OCI-LY7 (cell line): ENCODE results near the gene HRH2. TPM values are rescaled to one million over a fixed set of nuclear protein-coding genes. Genes with fewer than 3 reads are reported as not detected.
"Not testable (repeated sequence)": the region's sequence is repeated elsewhere in the genome, so short reads cannot be mapped to it uniquely, and the experiment has no call there.

ENCODE experiments used
- BruUV-seq: library from RNA; stranded (reverse); fragments of 400-500 nt; replicated peaks from 2 replicates; lab custom pipeline; 2021; lab: Mats Ljungman, UMichigan
- CTCF ChIA-PET: fragments of 300-600 bp; sonication (Branson Sonifier 250); formaldehyde crosslinking; loops from one replicate; lab custom pipeline; 2022; ENCODE audit warnings: antibody characterized with exemption; ENCODE audit not compliant: unreplicated experiment; lab: Charles Lee
- POLR2A ChIA-PET: fragments of 300-600 bp; sonication (Branson Sonifier 250); formaldehyde crosslinking; loops from one replicate; lab custom pipeline; 2022; ENCODE audit warnings: antibody characterized with exemption; lab: Charles Lee
- DNase-seq: peaks from one replicate; pipeline ENCODE4 v3.0.0-alpha.2; 2015; ENCODE audit warnings: low spot score
- H2AFZ ChIP-seq: fragments of 200-600 bp; sonication (generic), shearing (Covaris generic); 2 replicates; pipeline ENCODE4 v1.6.1; 2014; ENCODE audit warnings: mild to moderate bottlenecking, antibody characterized with exemption, low read length, moderate library complexity
- H3K27ac ChIP-seq: fragments of 200-600 bp; sonication (generic); 2 replicates; pipeline ENCODE4 v1.5.1; 2014; ENCODE audit warnings: mixed run types, low read depth, mild to moderate bottlenecking, moderate library complexity, low read length, inconsistent platforms; ENCODE audit not compliant: poor library complexity, severe bottlenecking
- H3K36me3 ChIP-seq: fragments of 200-600 bp; sonication (generic); 2 replicates; pipeline ENCODE4 v1.6.1; 2014; ENCODE audit warnings: mild to moderate bottlenecking, antibody characterized with exemption, low read length, moderate library complexity, mixed read lengths; ENCODE audit not compliant: insufficient read depth
- H3K4me1 ChIP-seq: fragments of 200-600 bp; sonication (generic); 2 replicates; pipeline ENCODE4 v1.5.1; 2014; ENCODE audit warnings: mild to moderate bottlenecking, low read length; ENCODE audit not compliant: insufficient read depth, poor library complexity, severe bottlenecking
- H3K4me2 ChIP-seq: fragments of 200-600 bp; sonication (generic); 2 replicates; pipeline ENCODE4 v1.6.1; 2014; ENCODE audit warnings: mild to moderate bottlenecking, low read length
- H3K4me3 ChIP-seq: fragments of 200-600 bp; sonication (generic); 2 replicates; pipeline ENCODE4 v1.5.1; 2014; ENCODE audit warnings: mild to moderate bottlenecking, low read depth, low read length; ENCODE audit not compliant: poor library complexity, severe bottlenecking
- H3K79me2 ChIP-seq: fragments of 200-600 bp; sonication (generic); 2 replicates; pipeline ENCODE4 v1.6.1; 2016; ENCODE audit warnings: low read depth, mild to moderate bottlenecking, low read length, moderate library complexity, mixed read lengths; ENCODE audit not compliant: insufficient read depth
- H3K9me2 ChIP-seq: fragments of 200-600 bp; sonication (generic); 2 replicates; pipeline ENCODE4 v1.6.1; 2016; ENCODE audit warnings: mild to moderate bottlenecking, low read length, mixed read lengths; ENCODE audit not compliant: insufficient read depth
- H3K9me3 ChIP-seq: fragments of 200-600 bp; sonication (generic); 2 replicates; pipeline ENCODE4 v1.6.1; 2014; ENCODE audit warnings: mild to moderate bottlenecking, mixed run types, low read length, mixed read lengths
- H4K20me1 ChIP-seq: fragments of 200-600 bp; sonication (generic); 2 replicates; pipeline ENCODE4 v1.6.1; 2014; ENCODE audit warnings: mild to moderate bottlenecking, antibody characterized with exemption, low read length, moderate library complexity, mixed read lengths; ENCODE audit not compliant: insufficient read depth
- CTCF ChIP-seq: fragments of 200-600 bp; sonication (generic); conservative IDR thresholded peaks from 2 replicates; pipeline ENCODE4 v1.5.1; 2014; ENCODE audit warnings: mild to moderate bottlenecking, antibody characterized with exemption, low read length, moderate library complexity, mixed read lengths
- EZH2phosphoT487 ChIP-seq: fragments of 200-600 bp; sonication (generic); IDR thresholded peaks from 2 replicates; pipeline ENCODE4 v1.6.1; 2018; ENCODE audit warnings: low read depth, borderline replicate concordance, mild to moderate bottlenecking, mixed run types, antibody characterized with exemption, low read length, moderate library complexity, mixed read lengths
- intact Hi-C: fragments of 100-400 bp; cut with micrococcal nuclease; formaldehyde crosslinking; loops from one replicate; pipeline ENCODE4 v1.10.0; 2022; ENCODE audit not compliant: unreplicated experiment
- total RNA-seq, 2 experiments: library from RNA; depleted of rRNA in 1 of 2; stranded (reverse); fragments of >200 nt in 1 of 2; shearing (Covaris generic) in 1 of 2; gene quantifications; 2 replicates each; pipeline ENCODE4 v1.2.3, GENCODE V29; 2014 to 2022

HRH2 gene
- total RNA-seq, 2 experiments from 2014 or later, result not detected

GRCh38 chr5:175751369-175751768, 93.5 kb downstream of the HRH2 start:
- Histone ChIP-seq H3K27ac (no peak overlapping the region), H3K4me3 (no peak overlapping the region), H3K4me1 (no peaks in the 10 kb centered on the region), H2AFZ (no peak overlapping the region), H3K79me2 (no peaks in the 10 kb centered on the region), H3K4me2 (no peak overlapping the region), H3K9me3 (no peaks in the 10 kb centered on the region), H4K20me1 (no peaks in the 10 kb centered on the region), H3K36me3 (no peaks in the 10 kb centered on the region), H3K9me2 (no peaks in the 10 kb centered on the region)
- no peak for TF ChIP-seq EZH2phosphoT487
- no peak for TF ChIP-seq CTCF
- ChIA-PET CTCF (no interaction called here), POLR2A (no interaction called here)
- DNase-seq, result no peak
- no TSS peak for BruUV-seq
- intact Hi-C loops, result no loop called here

- no peaks in the 10 kb centered on the region for H4K20me1 ChIP-seq
- no peak overlapping the region for H2AFZ ChIP-seq
- no peak overlapping the region for H3K4me3 ChIP-seq
- H3K4me1 ChIP-seq, result no peaks in the 10 kb centered on the region
- H3K36me3 ChIP-seq, result no peaks in the 10 kb centered on the region
- DNase-seq, result no peak
- H3K9me3 ChIP-seq, result no peaks in the 10 kb centered on the region
- H3K9me2 ChIP-seq, result no peaks in the 10 kb centered on the region
- no peak for TF ChIP-seq CTCF
- no peak for TF ChIP-seq EZH2phosphoT487
- no peak overlapping the region for H3K27ac ChIP-seq
- POLR2A ChIA-PET, result no interaction called here
- BruUV-seq, result no TSS peak
- intact Hi-C loops, result no loop called here
- CTCF ChIA-PET, result no interaction called here
- no peak overlapping the region for H3K4me2 ChIP-seq
- no peaks in the 10 kb centered on the region for H3K79me2 ChIP-seq
Observed at GRCh38 chr5:175752826-175753535, 95.1 kb downstream of the HRH2 start.

GRCh38 chr5:175753536-175754402, 95.9 kb downstream of the HRH2 start:
- H3K36me3 ChIP-seq, result no peaks in the 10 kb centered on the region
- CTCF ChIA-PET, result no interaction called here
- no peak for TF ChIP-seq EZH2phosphoT487
- TF ChIP-seq CTCF, result no peak
- no peaks in the 10 kb centered on the region for H3K4me1 ChIP-seq
- H3K27ac ChIP-seq, result no peak overlapping the region
- H4K20me1 ChIP-seq, result no peaks in the 10 kb centered on the region
- H3K4me3 ChIP-seq, result no peak overlapping the region
- no peaks in the 10 kb centered on the region for H3K9me2 ChIP-seq
- H2AFZ ChIP-seq, result no peak overlapping the region
- no peaks in the 10 kb centered on the region for H3K9me3 ChIP-seq
- BruUV-seq, result no TSS peak
- no peak for DNase-seq
- no peak overlapping the region for H3K4me2 ChIP-seq
- H3K79me2 ChIP-seq, result no peaks in the 10 kb centered on the region
- POLR2A ChIA-PET, result no interaction called here
- intact Hi-C loops, result no loop called here

GRCh38 chr5:175759991-175760390, 102.1 kb downstream of the HRH2 start:
- intact Hi-C loops, H3K9me3 ChIP-seq, H2AFZ ChIP-seq, H3K79me2 ChIP-seq, H3K4me2 ChIP-seq, CTCF ChIA-PET, DNase-seq, H3K36me3 ChIP-seq, H3K4me3 ChIP-seq, H3K9me2 ChIP-seq, H3K27ac ChIP-seq, POLR2A ChIA-PET, H4K20me1 ChIP-seq, H3K4me1 ChIP-seq, BruUV-seq: not testable (repeated sequence)
